ENCODE measurements around the gene JAK2. TPM values are rescaled to one million over a fixed set of nuclear protein-coding genes. Genes with fewer than 3 reads are reported as not detected.

JAK2 gene
- total RNA-seq, 5 donors from 2014 or later (not counting 1 experiment from before 2014, with no cell fraction given) = 12.6 to 16.2 (median 15.0) TPM

DNA sequence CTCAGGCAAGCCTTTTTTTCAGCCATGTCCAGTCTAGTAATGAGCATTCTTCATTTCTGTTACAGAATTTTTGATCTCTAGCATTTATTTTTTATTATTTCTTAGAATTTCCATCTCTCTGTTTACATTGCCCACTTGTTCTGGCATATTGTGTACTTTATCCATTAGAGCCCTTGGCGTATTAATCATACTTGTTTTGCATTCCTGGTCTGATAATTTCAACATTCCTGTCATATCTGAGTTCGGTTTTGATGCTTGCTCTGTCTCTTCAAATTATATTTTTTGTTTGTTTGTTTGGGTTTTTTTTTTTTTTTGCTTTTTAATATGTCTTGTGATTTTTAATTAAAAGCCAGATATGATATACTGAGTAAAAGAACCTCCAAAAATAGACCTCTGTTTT lies 23.0 kb upstream of the JAK2 start:
- DNase-seq (no peak), ATAC-seq (replicated peaks in 1 of 4) (no peak)
- Mint-ChIP-seq H3K9me3 (peaks cover 0 to 17% (median 2%) of the 10 kb centered on the region in 3 donors), H3K4me1 (peaks cover 0 to 5% (median 0%) of the 10 kb centered on the region in 3 donors), H3K4me3 (no peak overlapping the region), H3K27me3 (no peaks in the 10 kb centered on the region), H3K27ac (no peak overlapping the region), H3K36me3 (peaks cover 5% of the 10 kb centered on the region)
- CTCF ChIA-PET = no interaction called here
- no peaks in the 10 kb centered on the region for H3K27me3 ChIP-seq (replicated peaks in 1 of 2; ENCODE audit: control insufficient read depth in 2 of 2, extremely low read depth in 1 of 2, insufficient read depth in 2 of 2, low read length in 1 of 2)
- no CpG with 5 or more reads among the region's 2 CpGs for WGBS (ENCODE audit: insufficient coverage)
- H3K36me3 ChIP-seq (ENCODE audit: control insufficient read depth in 2 of 2, extremely low read depth in 1 of 2, insufficient read depth in 1 of 2, low read length in 1 of 2) = no peaks in the 10 kb centered on the region
- POLR2A ChIA-PET = no interaction called here
- no peaks in the 10 kb centered on the region for H3K9me3 ChIP-seq
- no peak overlapping the region for H3K27ac ChIP-seq (ENCODE audit: low read length)
- no peak overlapping the region for H3K4me3 ChIP-seq (ENCODE audit: control insufficient read depth in 1 of 2, extremely low read depth in 1 of 2, low read length in 1 of 2)
- H3K4me1 ChIP-seq (ENCODE audit: control insufficient read depth in 1 of 2, extremely low read depth in 1 of 2, insufficient read depth in 2 of 2, low read length in 2 of 2) = no peaks in the 10 kb centered on the region

DNA sequence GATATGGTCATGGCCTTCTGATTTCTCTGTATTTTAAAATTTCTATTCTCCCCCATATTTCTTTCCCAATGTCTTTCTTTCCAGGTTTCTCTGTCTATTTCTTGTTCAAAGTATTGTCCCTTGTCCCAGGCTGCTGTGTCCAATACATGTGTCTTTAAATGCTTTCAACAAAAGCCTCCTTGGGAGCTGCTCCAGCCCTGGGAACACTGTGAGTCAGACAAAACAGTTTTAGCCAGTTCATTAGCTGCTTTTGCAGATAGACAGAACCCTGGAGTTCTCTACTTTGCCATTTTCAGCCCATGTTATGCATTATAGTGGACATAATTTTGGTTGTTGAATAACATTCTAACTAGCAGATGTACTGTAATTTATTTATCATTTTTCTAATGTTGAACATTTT lies 20.5 kb upstream of the JAK2 start:
- no peak overlapping the region for H3K27ac Mint-ChIP-seq
- H3K9me3 Mint-ChIP-seq = peaks cover 0 to 17% (median 2%) of the 10 kb centered on the region in 3 donors
- Histone ChIP-seq H3K4me3 (ENCODE audit: control insufficient read depth in 1 of 2, extremely low read depth in 1 of 2, low read length in 1 of 2) (no peak overlapping the region), H3K27me3 (replicated peaks in 1 of 2; ENCODE audit: control insufficient read depth in 2 of 2, extremely low read depth in 1 of 2, insufficient read depth in 2 of 2, low read length in 1 of 2) (no peaks in the 10 kb centered on the region), H3K9me3 (no peaks in the 10 kb centered on the region), H3K4me1 (ENCODE audit: control insufficient read depth in 1 of 2, extremely low read depth in 1 of 2, insufficient read depth in 2 of 2, low read length in 2 of 2) (no peaks in the 10 kb centered on the region), H3K27ac (ENCODE audit: low read length) (no peak overlapping the region), H3K36me3 (ENCODE audit: control insufficient read depth in 2 of 2, extremely low read depth in 1 of 2, insufficient read depth in 1 of 2, low read length in 1 of 2) (no peaks in the 10 kb centered on the region)
- ChIA-PET CTCF (interaction anchor here in 1 of 2 donors (0.6 kb wide), 1 partner anchor 23 kb away, joined by 5 read pairs; no protein-coding TSS in a partner anchor), POLR2A (no interaction called here)
- ATAC-seq (replicated peaks in 1 of 4) = no peak
- no peak for DNase-seq
- H3K4me1 Mint-ChIP-seq = peaks cover 0 to 5% (median 0%) of the 10 kb centered on the region in 3 donors
- H3K36me3 Mint-ChIP-seq = peaks cover 5% of the 10 kb centered on the region
- H3K27me3 Mint-ChIP-seq = no peaks in the 10 kb centered on the region
- H3K4me3 Mint-ChIP-seq = no peak overlapping the region

DNA sequence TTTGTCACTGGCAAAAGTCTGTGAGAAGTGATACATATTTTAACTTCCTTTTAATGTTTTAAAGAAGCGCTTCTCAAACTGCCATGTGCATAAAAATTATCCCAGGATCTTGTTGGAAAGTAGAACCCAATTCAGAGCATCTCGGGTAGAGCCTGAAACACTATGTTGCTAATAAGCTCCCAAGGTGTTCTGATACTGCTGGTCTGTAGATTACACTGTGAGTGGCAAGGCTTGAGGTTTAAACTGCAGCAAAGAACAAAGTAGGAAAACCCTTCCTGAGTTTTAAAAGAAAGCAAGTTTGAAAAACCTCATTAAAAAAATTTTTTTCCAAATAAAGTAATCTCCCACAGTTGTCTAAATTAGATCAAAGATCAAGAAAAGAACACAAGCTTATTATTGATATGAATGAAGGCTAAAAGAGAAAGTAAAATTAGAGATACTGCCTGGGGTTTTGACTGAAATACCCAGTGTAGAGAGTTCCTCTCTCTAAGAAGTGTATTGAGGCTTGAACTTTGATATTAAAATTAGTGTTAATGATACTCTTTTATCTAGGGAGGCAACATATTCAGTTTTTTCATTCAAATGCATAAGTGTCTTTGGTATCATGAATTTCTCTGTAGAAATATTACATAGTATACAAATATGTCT lies 19.8 kb upstream of the JAK2 start:
- Histone ChIP-seq H3K4me3 (ENCODE audit: control insufficient read depth in 1 of 2, extremely low read depth in 1 of 2, low read length in 1 of 2) (no peak overlapping the region), H3K27ac (ENCODE audit: low read length) (no peak overlapping the region), H3K36me3 (ENCODE audit: control insufficient read depth in 2 of 2, extremely low read depth in 1 of 2, insufficient read depth in 1 of 2, low read length in 1 of 2) (no peaks in the 10 kb centered on the region), H3K27me3 (replicated peaks in 1 of 2; ENCODE audit: control insufficient read depth in 2 of 2, extremely low read depth in 1 of 2, insufficient read depth in 2 of 2, low read length in 1 of 2) (no peaks in the 10 kb centered on the region), H3K9me3 (no peaks in the 10 kb centered on the region), H3K4me1 (ENCODE audit: control insufficient read depth in 1 of 2, extremely low read depth in 1 of 2, insufficient read depth in 2 of 2, low read length in 2 of 2) (no peaks in the 10 kb centered on the region)
- H3K9me3 Mint-ChIP-seq = peaks cover 0 to 17% (median 2%) of the 10 kb centered on the region in 3 donors
- 100% methylated on average over 1 of the region's 2 CpGs for WGBS (ENCODE audit: insufficient coverage)
- peaks cover 0 to 5% (median 0%) of the 10 kb centered on the region in 3 donors for H3K4me1 Mint-ChIP-seq
- ChIA-PET POLR2A (interaction anchor here in 1 of 2 donors (0.5 to 0.7 kb wide), 2 partner anchors 51 to 191 kb away, joined by 3 to 7 read pairs; no protein-coding TSS in a partner anchor), CTCF (interaction anchor here in 1 of 2 donors (0.6 kb wide), 1 partner anchor 22 kb away, joined by 5 read pairs; no protein-coding TSS in a partner anchor)
- H3K27me3 Mint-ChIP-seq = no peaks in the 10 kb centered on the region
- H3K27ac Mint-ChIP-seq = no peak overlapping the region
- no peak overlapping the region for H3K4me3 Mint-ChIP-seq
- DNase-seq = no peak
- H3K36me3 Mint-ChIP-seq = peaks cover 5% of the 10 kb centered on the region
- no peak for ATAC-seq (replicated peaks in 1 of 4)

DNA sequence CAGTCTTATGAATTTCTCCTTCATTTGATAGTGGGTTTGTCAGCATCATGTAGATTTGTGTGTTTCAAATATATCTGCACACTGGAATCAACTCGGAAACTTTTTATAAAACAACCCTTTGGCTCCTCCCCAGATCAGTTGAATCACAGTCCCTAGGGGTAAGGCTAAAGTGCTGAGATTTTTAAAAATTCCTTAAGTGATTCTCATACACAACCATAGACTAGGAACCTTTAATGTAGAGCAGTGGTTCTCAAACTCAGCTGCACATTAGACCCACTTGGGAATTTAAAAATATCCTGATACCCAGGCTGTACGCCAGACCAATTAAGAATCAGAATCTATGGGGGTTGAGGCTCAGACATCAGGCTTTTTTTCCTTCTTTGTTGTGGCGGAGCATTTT lies 17.5 kb upstream of the JAK2 start:
- no peaks in the 10 kb centered on the region for H3K9me3 ChIP-seq
- peaks cover 0 to 5% (median 0%) of the 10 kb centered on the region in 3 donors for H3K4me1 Mint-ChIP-seq
- peaks cover 0 to 17% (median 2%) of the 10 kb centered on the region in 3 donors for H3K9me3 Mint-ChIP-seq
- ChIA-PET CTCF (interaction anchor here in 1 of 2 donors (0.5 to 0.6 kb wide), 2 partner anchors 169 to 1274 kb away, joined by 3 read pairs; no protein-coding TSS in a partner anchor), POLR2A (no interaction called here)
- H3K27me3 ChIP-seq (replicated peaks in 1 of 2; ENCODE audit: control insufficient read depth in 2 of 2, extremely low read depth in 1 of 2, insufficient read depth in 2 of 2, low read length in 1 of 2) = no peaks in the 10 kb centered on the region
- peaks cover 6 to 10% of the 10 kb centered on the region in 2 experiments for H3K4me1 ChIP-seq (ENCODE audit: control insufficient read depth in 1 of 2, extremely low read depth in 1 of 2, insufficient read depth in 2 of 2, low read length in 2 of 2)
- no peak overlapping the region for H3K4me3 Mint-ChIP-seq
- WGBS (ENCODE audit: insufficient coverage) = 100% methylated on average over 1 of the region's 3 CpGs
- no peaks in the 10 kb centered on the region for H3K27me3 Mint-ChIP-seq
- H3K36me3 Mint-ChIP-seq = peaks cover 5% of the 10 kb centered on the region
- DNase-seq (no peak), ATAC-seq (replicated peaks in 1 of 4) (no peak)
- H3K4me3 ChIP-seq (ENCODE audit: control insufficient read depth in 1 of 2, extremely low read depth in 1 of 2, low read length in 1 of 2) = no peak overlapping the region
- H3K36me3 ChIP-seq (ENCODE audit: control insufficient read depth in 2 of 2, extremely low read depth in 1 of 2, insufficient read depth in 1 of 2, low read length in 1 of 2) = no peaks in the 10 kb centered on the region
- no peak overlapping the region for H3K27ac ChIP-seq (ENCODE audit: low read length)
- no peak overlapping the region for H3K27ac Mint-ChIP-seq

DNA sequence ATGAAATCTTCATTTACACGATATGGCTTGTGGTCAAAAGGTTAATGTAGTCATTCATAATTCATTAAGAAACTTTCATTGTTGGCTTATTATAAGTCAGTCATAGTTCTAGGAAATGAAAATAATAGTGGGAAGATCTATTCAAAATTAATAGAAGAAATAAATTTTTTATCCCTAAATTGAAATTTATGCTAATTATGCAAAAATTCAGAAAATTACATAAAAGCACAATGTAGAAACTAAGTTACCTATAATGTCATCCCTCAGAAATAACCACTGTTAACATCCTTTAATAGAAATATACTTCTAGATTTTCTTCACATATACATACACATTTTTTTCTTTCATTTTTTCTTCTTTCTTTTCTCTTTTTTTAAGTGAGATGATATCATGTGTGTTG lies 15.9 kb upstream of the JAK2 start:
- Mint-ChIP-seq H3K9me3 (peaks cover 0 to 5% (median 0%) of the 10 kb centered on the region in 3 donors), H3K27me3 (no peaks in the 10 kb centered on the region), H3K4me1 (peaks cover 0 to 5% (median 0%) of the 10 kb centered on the region in 3 donors), H3K36me3 (peaks cover under 1% of the 10 kb centered on the region), H3K27ac (no peak overlapping the region), H3K4me3 (no peak overlapping the region)
- ATAC-seq (replicated peaks in 1 of 4) (no peak), DNase-seq (no peak)
- Histone ChIP-seq H3K27ac (ENCODE audit: low read length) (no peak overlapping the region), H3K27me3 (replicated peaks in 1 of 2; ENCODE audit: control insufficient read depth in 2 of 2, extremely low read depth in 1 of 2, insufficient read depth in 2 of 2, low read length in 1 of 2) (no peaks in the 10 kb centered on the region), H3K4me3 (ENCODE audit: control insufficient read depth in 1 of 2, extremely low read depth in 1 of 2, low read length in 1 of 2) (no peak overlapping the region), H3K36me3 (ENCODE audit: control insufficient read depth in 2 of 2, extremely low read depth in 1 of 2, insufficient read depth in 1 of 2, low read length in 1 of 2) (no peaks in the 10 kb centered on the region), H3K4me1 (ENCODE audit: control insufficient read depth in 1 of 2, extremely low read depth in 1 of 2, insufficient read depth in 2 of 2, low read length in 2 of 2) (peaks cover 6 to 10% of the 10 kb centered on the region in 2 experiments), H3K9me3 (no peaks in the 10 kb centered on the region)
- CTCF ChIA-PET = interaction anchor here in 1 of 2 donors (0.6 to 0.7 kb wide), 2 partner anchors 19 to 1782 kb away, joined by 4 to 5 read pairs; no protein-coding TSS in a partner anchor
- no CpG with 5 or more reads among the region's 1 CpG for WGBS (ENCODE audit: insufficient coverage)
- POLR2A ChIA-PET = no interaction called here

DNA sequence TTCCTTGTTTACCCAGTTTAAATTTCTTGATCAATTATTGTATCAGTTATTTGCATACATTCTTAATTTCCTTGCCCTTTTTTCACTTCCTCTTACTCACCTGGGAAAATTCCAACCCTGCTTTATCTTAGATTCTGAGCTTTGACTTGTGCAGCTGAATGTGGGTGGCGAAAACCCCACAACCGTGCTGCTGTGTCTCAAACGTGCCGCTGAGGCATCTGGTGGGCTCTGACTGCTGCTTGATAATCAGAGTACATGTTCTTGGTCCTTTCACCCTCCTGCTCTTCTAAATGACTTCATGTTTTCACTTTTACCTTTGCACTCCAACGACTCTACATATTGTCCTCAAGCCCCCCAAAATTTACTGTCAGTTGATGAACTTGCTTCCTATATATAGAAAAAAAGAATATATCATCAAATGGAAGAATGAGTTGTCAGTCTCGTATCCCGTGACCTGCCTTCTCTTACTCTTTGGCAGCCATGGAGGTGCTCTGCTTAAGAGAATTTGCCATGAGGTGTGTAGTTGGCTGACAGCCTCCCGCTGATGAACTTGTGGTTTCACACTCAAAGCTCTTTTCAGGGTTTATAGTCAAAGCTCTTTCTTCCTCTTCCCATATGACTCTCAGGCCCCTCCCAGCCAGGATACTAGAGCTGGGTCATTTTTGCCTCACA lies 14.0 kb upstream of the JAK2 start:
- Mint-ChIP-seq H3K4me3 (no peak overlapping the region), H3K27ac (no peak overlapping the region), H3K27me3 (no peaks in the 10 kb centered on the region), H3K9me3 (no peaks in the 10 kb centered on the region), H3K4me1 (peaks cover 0 to 3% (median 0%) of the 10 kb centered on the region in 3 donors), H3K36me3 (no peaks in the 10 kb centered on the region)
- peak; percentile 57 to 85 (median 68) for ATAC-seq (replicated peaks in 1 of 4)
- no peak overlapping the region for H3K27ac ChIP-seq (ENCODE audit: low read length)
- CTCF ChIA-PET = interaction anchor here (0.6 to 1.9 kb wide), 4 partner anchors 17 to 211 kb away, joined by 3 to 10 read pairs (median 8); no protein-coding TSS in a partner anchor
- peak overlapping the region in 1 of 2 donors; percentile 13 for H3K4me3 ChIP-seq (ENCODE audit: control insufficient read depth in 1 of 2, extremely low read depth in 1 of 2, low read length in 1 of 2)
- WGBS (ENCODE audit: insufficient coverage) = 20% methylated on average over 5 of the region's 8 CpGs
- no peaks in the 10 kb centered on the region for H3K9me3 ChIP-seq
- peaks cover 6 to 10% of the 10 kb centered on the region in 2 experiments for H3K4me1 ChIP-seq (ENCODE audit: control insufficient read depth in 1 of 2, extremely low read depth in 1 of 2, insufficient read depth in 2 of 2, low read length in 2 of 2)
- POLR2A ChIA-PET = interaction anchor here in 1 of 2 donors (0.6 kb wide), 1 partner anchor 366 kb away, joined by 3 read pairs; no protein-coding TSS in a partner anchor
- H3K36me3 ChIP-seq (ENCODE audit: control insufficient read depth in 2 of 2, extremely low read depth in 1 of 2, insufficient read depth in 1 of 2, low read length in 1 of 2) = no peaks in the 10 kb centered on the region
- peak in 18 of 35 experiments; percentile 2 to 51 (median 10) for DNase-seq
- H3K27me3 ChIP-seq (replicated peaks in 1 of 2; ENCODE audit: control insufficient read depth in 2 of 2, extremely low read depth in 1 of 2, insufficient read depth in 2 of 2, low read length in 1 of 2) = peaks cover 0 to 3% of the 10 kb centered on the region in 2 experiments

All from T-cell (primary cell).